Activated CD8-positive, alpha-beta memory T cell treated with anti-CD3 and anti-CD28 coated beads, Interleukin-2, amount 50 U/mL, for 24 hours (primary cell): ENCODE data around the gene CTNNA3.

ENCODE experiments used
- DNase-seq: peaks from one replicate; pipeline ENCODE4 v3.0.0-alpha.2; 2020; ENCODE audit errors: extremely low read depth

The CTNNA3 gene

GRCh38 chr10:67665491-67665890 is 30.5 kb downstream of the CTNNA3 start:
- DNase-seq: no peak

- DNase-seq: no peak
Measured at GRCh38 chr10:67664942-67665341, 31.1 kb downstream of the CTNNA3 start.

- DNase-seq: no peak
Measured at GRCh38 chr10:67663449-67664087, 32.4 kb downstream of the CTNNA3 start.

GRCh38 chr10:67662415-67662814 is 33.6 kb downstream of the CTNNA3 start:
- no peak for DNase-seq

- DNase-seq: no peak
Measured at GRCh38 chr10:67659497-67659896, 36.5 kb downstream of the CTNNA3 start.

DNA sequence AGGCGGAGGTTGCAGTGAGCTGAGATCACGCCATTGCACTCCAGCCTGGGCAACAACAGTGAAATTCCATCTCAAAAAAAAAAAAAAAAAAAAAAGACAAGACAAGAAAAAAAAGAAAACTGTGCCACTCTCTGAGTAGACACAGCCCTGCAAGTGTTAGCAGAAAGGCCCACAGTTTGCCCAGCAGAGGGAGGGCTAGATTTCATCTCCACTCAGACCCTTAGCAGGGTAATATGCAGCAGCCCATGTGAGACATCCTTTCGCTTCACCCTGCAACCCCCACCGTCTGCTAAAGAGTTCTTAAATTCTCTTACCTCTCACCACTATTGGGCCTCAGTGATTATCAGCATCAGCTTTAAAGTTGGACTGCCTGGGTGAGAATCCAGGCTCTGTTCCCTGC is 38.2 kb downstream of the CTNNA3 start:
- DNase-seq: no peak

- DNase-seq: no peak
Measured at GRCh38 chr10:67650558-67650957, 45.4 kb downstream of the CTNNA3 start.

- no peak for DNase-seq
Measured at GRCh38 chr10:67648613-67649229, 47.3 kb downstream of the CTNNA3 start.

- DNase-seq: no peak
Measured at GRCh38 chr10:67630904-67631303, 65.1 kb downstream of the CTNNA3 start.

DNA sequence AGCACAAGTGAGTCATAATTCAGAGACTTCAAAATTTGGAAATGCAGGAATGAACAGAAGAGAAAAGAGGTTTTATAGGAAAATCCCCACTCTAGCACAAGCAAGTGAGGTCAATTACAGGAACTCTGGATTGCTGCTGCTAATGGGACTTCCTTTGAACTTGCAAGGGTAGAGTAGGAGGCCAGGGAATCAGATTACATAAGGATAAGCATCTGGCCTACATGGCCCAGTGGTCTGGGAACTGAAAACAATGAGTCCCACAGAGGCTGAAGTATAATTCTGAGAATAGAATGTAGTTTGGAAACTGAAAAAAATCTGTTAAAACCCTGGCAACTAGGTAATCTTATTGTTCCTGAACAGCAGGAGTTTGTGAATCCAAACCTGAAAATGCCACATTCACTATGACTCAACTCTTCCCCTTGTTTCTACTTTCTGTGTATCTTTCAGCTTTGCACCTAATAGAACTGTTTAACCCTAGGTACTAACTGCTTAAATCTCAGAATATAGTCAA is 66.5 kb downstream of the CTNNA3 start:
- DNase-seq: no peak

GRCh38 chr10:67622984-67623383 is 73.0 kb downstream of the CTNNA3 start:
- no peak for DNase-seq

- no peak for DNase-seq
Measured at GRCh38 chr10:67622511-67622910, 73.5 kb downstream of the CTNNA3 start.

DNA sequence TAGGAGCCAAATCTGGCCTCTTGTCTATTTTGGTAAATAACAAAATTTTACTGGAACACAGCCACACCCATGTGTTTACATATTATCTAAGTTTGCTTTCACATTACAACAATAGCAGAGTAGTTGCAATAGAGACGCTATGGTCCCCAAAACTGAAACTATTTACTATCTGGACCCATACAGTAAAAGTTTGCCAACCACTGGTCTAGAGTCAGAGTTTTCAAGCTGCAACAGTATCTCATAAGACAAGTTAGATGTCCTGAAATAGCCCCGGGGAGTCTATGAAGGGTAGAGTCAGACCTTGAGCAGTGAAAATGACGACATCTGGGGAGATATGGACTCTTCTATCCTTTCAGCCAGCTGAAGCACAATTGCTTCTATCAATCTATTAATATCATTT is 74.2 kb downstream of the CTNNA3 start:
- no peak for DNase-seq

- DNase-seq: no peak
Measured at GRCh38 chr10:67618116-67618515, 77.9 kb downstream of the CTNNA3 start.

DNA sequence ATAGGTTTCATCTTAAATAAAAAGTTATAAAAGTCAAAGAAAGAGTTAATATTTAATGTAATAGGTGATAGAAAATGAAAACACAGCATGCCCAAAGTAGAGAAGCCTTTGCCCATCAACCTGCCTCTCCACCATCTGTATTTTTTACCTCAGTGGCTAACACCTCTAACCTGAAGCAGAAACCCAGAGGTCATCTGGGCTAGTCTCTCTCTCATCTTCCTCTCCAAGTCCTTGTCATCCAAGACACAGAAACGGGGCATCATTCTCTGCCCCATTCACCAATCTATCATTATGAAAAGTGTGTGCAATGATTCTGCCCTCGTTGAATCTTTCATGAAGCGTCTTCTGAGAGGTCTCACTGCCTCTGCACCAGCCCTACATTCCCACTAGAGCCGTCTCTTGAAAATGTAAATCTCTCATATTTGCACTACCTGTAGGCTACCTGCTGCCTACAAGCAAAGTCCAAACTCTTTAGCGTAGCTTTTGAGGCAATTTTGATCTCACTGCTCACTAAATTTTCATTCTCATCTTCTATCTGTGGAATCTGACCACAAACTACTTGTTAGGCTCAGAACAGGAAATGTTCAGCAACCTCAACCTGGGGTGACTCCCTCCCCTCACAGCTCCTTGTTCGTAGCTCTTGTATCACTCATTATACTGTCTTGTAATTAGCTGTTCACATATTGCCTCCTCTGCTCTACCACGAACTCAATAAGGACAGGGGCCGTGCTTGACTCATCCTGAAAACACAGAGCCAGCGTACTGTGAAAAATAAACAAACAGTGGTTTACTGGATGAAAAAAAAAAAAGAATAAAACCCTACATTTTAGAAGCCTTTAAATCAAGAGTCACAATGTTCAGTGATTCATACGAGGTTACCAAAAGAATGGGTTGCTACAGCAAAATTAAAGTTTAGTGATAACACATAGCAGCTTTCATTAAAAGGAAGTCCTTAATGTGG is 83.1 kb downstream of the CTNNA3 start:
- DNase-seq: peak; percentile 15

GRCh38 chr10:67612176-67612575 is 83.8 kb downstream of the CTNNA3 start:
- DNase-seq: no peak

- no peak for DNase-seq
Measured at GRCh38 chr10:67609996-67610793, 85.8 kb downstream of the CTNNA3 start.

GRCh38 chr10:67608001-67608400 is 88.0 kb downstream of the CTNNA3 start:
- DNase-seq: no peak

DNA sequence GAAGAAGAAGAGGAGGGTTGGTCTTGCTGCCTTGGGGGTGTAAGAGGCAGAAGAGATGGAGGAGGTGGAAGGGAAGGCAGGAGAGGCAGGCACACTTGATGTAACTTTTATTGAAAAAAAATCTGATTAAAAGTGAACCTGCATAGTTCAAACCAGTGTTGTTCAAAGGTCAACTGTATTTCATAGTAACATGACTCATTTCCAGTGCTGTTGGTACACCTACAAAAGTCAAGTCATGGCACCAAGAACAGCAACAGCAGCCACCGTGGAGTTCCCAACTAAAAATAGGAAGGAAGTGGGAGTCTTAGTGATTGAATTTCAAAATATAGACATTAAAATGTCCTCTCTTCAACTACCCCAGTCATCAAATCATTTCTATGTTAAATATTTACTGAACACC is 88.5 kb downstream of the CTNNA3 start:
- DNase-seq: no peak

DNA sequence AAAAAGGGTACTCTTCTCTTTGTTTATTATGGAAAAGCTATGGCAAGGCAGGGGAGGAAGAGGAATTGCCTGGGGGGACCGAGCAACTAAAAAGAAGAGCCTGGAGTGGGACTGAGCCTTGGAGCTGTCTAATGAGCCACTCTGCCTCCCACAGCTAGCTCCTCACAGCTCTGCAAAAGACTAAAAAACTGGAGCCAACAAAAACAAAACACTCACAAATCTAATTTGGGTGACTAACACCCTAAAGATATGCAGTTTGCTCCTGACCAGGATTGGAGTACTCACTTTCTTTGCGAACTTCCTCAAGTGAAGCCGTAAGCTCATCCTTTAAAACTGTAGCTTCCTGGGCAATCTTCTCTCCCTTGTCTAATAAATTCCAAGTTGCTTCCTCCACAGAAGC is 89.4 kb downstream of the CTNNA3 start:
- no peak for DNase-seq

DNA sequence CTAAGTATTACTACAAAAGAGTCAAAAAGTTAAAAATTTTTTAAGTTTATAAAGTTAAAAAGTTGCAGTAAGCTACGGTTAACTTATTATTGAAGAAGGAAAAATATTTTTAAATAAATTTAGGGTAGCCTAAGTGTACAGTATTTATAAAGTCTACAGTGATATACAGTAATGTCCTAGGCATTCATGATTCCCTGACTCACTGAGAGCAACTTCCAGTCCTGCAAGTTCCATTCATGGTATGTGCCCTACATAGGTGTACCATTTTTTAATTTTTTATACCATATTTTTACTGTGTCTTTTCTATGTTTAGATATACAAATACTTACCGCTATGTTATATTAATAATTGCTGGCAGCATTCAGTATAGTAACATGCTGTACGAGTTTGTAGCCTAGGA is 92.3 kb downstream of the CTNNA3 start:
- DNase-seq: no peak

DNA sequence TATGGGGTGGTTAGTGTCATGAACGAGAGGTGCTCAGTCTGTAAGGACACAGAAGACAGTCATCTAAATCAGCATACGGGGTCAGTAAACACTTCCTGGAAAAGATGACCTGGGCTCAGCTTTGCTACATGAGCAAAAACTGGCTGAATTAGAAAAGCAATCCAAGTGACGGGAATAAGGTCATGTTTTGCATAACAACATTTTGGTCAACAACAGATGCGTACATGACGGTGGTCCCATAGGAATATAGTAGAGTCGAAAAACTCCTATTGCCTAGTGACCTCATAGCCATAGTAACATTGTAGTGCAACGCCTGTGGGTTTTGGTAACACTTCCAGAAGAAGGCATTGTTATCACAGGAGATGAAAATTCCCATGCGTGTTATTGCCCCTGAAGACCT is 92.9 kb downstream of the CTNNA3 start:
- no peak for DNase-seq
